SH-SY5Y (cell line): ENCODE data around the gene TMEM98.

Experiments used
- GATA2 ChIP-seq: IDR thresholded peaks from 2 replicates; pipeline ENCODE4 v1.6.1; 2011; ENCODE audit warnings: mild to moderate bottlenecking, low read depth, low read length
- GATA3 ChIP-seq: IDR thresholded peaks from 2 replicates; pipeline ENCODE4 v1.6.1; 2011; ENCODE audit warnings: low read depth, mild to moderate bottlenecking, low read length, moderate library complexity

The TMEM98 gene, protein sequence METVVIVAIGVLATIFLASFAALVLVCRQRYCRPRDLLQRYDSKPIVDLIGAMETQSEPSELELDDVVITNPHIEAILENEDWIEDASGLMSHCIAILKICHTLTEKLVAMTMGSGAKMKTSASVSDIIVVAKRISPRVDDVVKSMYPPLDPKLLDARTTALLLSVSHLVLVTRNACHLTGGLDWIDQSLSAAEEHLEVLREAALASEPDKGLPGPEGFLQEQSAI

DNA sequence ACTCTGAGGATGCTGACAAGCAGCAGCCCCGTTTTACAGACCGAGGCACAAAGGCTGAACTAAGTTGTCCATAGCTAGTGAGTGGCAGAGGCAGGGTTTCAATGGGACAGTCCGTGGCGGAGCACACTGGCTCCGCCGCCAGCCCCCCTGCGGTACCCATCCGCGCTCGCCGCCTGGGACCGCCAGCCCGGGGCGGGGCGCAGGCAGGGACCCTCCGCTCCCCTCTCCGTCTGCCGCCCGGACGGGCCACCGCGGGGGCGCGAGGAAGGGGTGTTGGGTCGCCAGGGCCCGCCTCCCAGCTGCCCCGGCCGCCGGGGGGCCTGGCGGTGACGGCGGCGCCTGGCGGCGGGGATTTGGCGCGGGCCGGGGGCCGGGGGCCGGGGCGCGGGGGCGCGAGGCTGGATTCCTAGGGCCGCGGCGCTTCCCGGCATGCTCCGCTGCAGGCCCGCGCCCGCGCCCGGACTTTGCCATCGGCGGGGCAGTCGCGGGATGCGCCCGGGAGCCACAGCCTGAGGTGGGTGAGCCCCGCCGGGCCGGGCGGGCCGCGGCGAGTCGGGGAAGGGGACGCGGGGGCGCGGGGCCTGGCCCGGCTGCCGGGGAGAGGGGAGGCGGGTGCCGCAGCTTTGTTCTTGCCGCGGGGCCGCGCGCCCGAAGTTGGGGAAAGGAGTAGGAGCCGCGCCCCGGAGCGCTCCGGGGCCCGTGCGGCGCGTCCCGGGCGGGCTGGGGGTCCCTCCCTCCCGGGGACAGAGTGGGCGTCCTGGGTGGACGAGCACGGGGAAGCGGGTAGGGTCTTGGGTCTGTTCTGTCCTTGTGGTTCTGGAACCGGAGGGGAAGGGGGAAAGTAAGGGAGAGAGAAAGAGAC is at the start of gene TMEM98:
Gene TMEM98, plus strand, starts transcription at position 430 of the 862 bp plus-strand sequence. CDS start 3,376 bp downstream, outside the sequence.
- TF ChIP-seq GATA3 (no peak), GATA2 (no peak)

DNA sequence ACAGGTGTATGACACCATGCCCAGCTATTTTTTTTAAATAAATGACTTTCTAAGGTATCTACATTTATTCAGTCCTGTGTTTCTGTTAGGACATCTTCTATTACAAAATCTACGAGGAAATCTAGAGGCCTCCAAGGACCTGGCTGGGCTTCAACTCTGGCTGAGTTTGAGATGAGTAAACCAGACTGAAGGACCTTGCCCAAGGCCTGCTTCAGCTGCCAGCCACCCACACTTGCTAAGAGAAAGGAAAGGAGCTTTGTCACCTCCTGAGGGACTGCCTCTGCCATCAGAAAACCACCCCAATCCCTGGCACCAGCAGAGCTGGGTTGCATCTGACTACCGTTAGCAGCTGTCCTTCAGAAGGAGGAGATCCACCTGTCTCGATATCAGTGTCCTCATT is 49.7 kb upstream of the TMEM98 start:
- TF ChIP-seq GATA3, result no peak
- TF ChIP-seq GATA2, result no peak

DNA sequence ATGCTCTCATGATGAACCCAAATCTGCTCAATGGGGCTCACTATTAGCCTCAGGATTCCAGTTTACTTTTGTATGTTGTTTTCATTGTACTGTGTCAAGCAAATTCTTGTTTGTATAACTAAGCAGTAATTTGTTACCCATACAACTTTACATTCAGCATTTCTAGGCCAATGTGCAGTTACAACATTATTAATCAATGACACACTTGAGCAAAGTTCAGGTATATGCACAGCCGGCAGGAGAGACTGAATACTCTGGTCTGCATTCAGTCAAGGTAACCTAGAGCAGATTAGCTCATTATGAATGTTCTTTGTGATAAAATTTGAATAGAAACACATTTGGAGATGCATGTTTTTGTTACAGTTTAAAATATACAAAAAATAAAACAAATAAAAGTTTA is 48.8 kb upstream of the TMEM98 start:
- TF ChIP-seq GATA2 (no peak), GATA3 (no peak)

DNA sequence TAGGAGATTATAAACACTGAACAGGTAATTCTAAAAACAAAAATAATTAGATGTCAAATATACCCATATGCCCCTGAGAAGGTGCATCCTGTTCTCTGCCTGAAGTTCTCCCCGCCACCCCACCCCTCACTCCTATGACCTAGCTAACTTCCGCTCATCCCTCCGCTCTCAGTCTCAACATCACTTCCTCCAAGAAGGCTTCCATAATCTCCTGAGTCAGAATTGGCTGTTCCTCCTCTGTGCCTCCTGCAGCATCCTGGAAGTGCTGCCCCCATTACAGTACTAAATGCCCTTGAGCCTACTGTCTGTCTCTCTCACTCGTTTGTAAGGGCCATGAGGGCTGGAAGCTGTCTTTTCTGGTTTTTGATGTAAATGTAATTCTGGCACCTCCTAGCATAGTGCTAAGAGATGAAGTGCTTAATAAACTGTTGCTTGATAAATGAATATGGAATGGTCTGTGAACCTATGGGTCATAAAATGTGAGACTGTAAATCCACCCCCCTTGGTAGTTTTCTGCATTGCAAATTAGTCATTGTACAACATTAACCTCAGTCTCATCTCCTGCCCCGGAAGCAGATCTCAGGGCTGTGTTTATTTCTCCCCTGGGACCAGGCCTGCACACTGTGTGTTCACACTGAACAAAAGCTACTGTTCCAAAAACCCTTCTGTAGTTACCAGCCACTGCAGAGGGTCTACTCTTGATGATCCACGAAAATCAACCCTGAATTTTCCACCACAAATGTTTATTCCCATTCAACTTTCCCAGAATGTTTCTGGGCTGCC is 47.1 kb upstream of the TMEM98 start:
- no peak for TF ChIP-seq GATA2
- TF ChIP-seq GATA3, result no peak

DNA sequence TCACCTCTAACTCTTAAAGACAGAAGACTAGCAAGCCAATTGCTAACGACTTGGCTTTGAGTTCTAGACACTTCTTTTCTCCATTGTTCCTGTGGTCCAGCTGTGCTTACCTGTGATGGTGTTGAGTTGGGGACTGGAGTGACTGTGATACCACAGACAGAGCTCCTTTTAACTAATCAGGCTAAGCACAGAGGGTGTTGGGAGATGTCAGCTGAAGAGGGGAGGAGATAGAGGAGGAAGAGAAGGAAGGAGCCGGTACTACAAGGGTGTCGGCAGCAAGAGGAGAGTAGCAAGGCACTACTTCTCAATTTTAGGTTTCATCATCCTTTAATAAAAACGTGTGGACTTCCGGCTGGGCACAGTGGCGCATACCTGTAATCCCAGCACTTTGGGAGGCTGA is 45.9 kb upstream of the TMEM98 start:
- TF ChIP-seq GATA2, result no peak
- no peak for TF ChIP-seq GATA3

DNA sequence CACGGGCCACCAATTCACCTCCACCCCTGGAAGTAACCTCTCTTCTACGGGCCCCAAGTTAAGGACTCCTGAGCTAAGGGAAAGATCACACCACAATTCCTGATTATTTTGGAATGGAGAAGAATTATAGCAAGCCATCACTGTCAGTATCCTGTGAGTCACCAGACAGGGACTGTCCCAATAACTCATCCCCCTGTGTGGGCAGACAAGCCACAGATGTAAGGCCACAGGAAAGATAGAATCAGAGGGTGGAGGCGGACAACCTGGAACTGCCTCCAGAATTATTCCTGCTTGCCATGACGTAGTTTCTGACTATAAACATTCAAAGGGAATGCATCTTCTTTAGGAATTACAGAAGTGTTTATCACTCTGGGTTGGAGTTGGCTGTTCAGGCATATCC is 45.2 kb upstream of the TMEM98 start:
- TF ChIP-seq GATA2 (no peak), GATA3 (no peak)

DNA sequence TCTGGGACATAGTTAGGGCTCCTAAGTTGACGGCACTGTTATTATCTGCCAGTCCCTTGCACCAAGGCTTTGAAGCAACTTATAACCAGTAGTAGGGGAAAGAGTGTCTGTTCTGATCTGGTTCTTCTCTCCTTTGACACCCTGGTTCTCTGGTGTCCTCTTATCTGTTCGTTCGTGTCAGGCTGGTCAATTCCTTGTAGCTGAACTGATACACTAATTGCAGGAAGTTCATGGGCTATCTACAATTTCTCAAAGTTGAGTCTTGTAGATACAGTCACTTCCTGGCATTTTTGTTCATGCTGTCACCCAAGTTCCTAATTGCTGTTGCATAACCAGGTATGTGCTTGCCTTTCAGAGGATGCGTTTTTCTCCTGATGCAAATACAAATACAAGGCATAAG is 33.7 kb upstream of the TMEM98 start:
- no peak for TF ChIP-seq GATA2
- no peak for TF ChIP-seq GATA3

DNA sequence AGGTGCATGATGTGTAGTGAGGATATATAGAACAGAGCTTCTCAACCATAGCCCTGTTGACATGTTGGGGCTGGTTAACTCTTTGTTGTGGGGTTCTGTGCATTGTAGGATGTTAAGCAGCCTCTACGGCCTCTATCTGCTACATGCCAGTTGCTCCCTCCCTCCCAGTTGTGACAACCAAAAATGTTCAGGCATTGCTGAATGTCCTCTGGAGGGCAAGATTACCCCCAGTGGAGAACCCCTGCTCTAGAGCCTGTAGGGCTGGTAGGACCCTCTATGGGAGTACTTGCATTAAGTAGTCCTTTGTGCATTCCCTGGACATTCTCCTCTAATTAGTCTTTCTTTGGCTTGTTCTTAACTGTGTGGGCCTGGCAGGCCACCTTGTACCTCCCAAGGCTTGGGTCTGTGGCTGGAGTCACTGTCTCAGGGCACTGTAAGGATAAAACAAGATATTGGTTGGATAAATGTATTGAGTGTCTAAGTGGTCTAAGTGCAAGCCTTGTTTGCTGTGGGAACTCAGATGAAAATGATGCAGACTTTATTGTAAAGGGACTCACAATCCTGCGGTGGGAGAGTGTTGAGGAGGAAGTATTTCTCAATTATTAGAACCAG is 31.2 kb upstream of the TMEM98 start:
- TF ChIP-seq GATA3 (no peak), GATA2 (no peak)

DNA sequence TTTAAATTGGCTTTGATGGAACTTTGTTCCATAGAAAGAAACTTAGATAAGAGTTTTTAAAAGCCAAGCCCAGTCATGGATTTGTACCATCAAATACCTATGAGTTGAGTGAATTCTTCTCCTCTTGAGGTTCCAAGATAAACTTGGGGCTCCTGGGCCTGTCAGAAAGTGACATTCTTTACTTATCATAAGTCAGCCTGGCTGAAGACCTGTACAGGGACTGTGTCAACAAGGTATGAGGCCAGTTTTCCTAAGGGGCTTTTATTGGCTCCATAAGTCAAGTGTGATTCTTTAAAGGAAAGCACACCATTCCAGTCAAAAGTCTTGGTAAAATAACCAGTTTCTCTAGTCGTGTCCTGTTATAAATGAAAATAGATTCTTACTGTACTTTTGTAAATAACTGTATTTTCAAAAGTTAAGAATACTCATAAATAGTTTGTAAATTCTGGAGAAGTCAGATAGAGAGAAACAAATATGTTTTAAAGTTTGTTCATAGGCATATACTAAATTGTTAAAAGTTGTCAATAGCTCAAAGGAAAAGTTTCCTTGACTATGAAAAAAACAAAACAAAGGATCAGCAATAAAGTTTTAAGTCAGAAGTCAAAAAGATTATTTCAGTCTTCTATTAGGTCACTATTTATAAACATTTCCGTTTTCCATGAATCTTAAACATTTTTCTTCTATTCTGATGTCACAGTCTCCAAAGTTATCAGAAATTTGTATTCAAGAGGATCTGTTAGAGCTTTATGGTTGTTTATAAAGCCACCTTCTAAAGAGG is 28.5 kb upstream of the TMEM98 start:
- no peak for TF ChIP-seq GATA2
- TF ChIP-seq GATA3, result no peak

DNA sequence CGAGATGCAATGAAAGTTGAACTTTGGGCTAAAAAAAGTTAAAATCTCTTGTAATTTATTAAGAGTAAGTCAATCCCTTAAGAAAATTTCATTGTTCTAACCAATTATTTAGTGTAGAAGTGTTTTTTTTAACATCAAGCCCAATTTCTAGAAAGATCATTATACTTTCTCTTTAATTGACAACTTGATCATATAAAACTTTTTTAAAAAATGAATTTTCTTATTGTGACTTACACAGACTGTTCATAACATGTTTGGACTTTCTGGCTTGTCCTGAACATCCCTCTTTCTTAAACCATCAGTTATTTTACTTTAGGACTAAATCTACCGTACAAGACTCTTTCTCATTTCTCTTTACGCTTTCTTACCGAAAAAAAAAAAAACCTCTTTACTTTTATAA is 26.2 kb upstream of the TMEM98 start:
- no peak for TF ChIP-seq GATA2
- no peak for TF ChIP-seq GATA3

DNA sequence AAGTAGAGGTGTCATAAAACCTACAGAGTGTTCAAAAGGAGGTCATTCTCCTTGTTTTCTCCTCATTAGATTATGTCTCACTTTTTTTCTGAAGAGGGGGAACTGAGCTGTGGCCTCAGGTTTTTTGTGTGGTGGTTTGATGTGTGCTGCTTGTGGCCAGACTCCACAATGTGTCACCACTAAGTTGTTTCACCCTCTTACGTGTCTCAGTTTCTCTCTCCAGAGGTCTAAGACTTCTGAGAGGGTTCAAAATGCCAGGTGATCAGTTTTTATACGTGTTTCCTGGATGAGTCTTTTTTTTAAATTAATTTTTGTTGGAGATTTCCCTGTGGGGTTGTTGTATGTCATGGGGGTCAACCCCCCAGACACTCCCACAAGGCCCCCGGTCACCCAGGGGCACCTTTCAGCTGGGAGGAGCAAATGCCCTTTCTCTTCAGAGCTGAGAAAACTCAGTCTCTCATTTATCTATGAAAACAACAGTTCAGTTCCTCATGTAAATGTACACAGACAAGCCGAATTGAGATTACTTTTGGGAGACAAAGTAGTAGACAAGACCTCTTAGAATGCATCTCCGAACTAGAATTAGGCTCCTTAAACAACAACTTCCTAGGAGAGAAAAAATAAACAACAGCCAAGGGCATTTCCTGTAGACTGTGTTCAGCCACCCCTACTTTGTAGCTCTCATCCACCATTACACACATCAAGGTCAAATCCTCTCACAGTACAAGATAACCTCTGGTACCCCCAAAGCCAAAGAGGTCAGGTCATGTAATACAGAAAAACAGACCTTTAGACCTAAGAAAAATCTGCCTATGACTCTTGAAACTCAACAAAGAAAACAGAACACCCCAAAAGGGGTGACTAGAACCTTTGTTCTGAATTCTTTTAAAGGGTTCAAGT is 23.9 kb upstream of the TMEM98 start:
- TF ChIP-seq GATA3, result no peak

DNA sequence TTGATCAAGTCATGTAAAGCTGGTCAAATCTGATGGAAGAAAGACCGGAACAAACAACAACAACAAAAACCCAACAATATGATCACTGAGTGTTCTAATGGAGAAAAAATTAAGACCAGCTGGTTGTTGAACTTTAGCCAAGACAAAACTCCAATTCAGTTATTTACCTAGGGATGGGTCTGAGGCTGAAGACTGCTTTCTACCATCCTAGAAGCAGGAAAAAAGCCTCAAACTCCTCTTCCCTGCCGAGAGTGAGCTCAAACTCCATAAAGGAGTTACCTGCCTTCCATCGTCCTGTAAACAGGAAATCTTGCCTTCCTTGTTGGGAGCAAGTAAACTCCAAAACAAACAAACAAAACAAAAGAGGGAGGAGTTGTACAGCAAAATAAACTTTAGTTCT is 23.1 kb upstream of the TMEM98 start:
- TF ChIP-seq GATA2, result no peak
- no peak for TF ChIP-seq GATA3

DNA sequence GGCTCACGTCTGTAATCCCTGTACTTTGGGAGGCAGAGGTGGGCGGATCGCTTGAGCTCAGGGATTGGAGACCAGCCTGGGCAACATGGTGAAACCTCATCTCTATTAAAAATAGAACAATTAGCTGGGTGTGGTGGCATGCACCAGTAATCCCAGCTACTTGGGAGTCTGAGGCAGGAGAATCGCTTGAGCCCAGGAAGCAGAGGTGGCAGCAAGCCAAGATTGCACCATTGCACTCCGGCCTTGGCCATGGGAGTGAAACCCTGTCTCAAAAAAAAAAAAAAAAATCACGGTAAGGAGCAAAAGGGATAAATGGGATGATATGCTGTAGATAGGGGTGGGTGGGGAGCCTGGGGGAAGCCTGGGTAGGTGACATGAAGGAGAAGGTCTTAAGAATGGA is 20.4 kb upstream of the TMEM98 start:
- TF ChIP-seq GATA2 (no peak), GATA3 (no peak)
